PFSK-1 (cell line): ENCODE measurements around the gene RALGPS2.

Experiments used
- POLR2AphosphoS5 ChIP-seq: IDR thresholded peaks from 2 replicates; pipeline ENCODE4 v1.6.1; 2012; ENCODE audit warnings: low read depth, mild to moderate bottlenecking, control low read depth, low read length, moderate library complexity
- REST ChIP-seq, 2 experiments: IDR thresholded peaks; 2 replicates each; pipeline versions ENCODE4 v1.6.1 to v1.8.0; 2011 to 2012; ENCODE audit warnings: low read depth in 2 of 2, low read length in 2 of 2, control low read depth in 1 of 2, inconsistent platforms in 1 of 2, mild to moderate bottlenecking in 1 of 2, moderate library complexity in 1 of 2; ENCODE audit not compliant: insufficient read depth in 1 of 2
- SIN3A ChIP-seq: IDR thresholded peaks from 2 replicates; pipeline ENCODE4 v1.6.1; 2012; ENCODE audit warnings: mild to moderate bottlenecking, low read length, moderate library complexity, borderline replicate concordance; ENCODE audit not compliant: insufficient read depth
- TAF1 ChIP-seq: IDR thresholded peaks from 2 replicates; pipeline ENCODE4 v1.6.1; 2012; ENCODE audit warnings: low read length, control low read depth, borderline replicate concordance; ENCODE audit not compliant: insufficient read depth

GRCh38 chr1:178964469-178965330, 239.7 kb downstream of the RALGPS2 start:
- TF ChIP-seq REST (IDR thresholded peaks at IDR 0.05; ENCODE audit: insufficient read depth in 1 of 2, low read depth in 2 of 2, low read length in 2 of 2) (no peak), POLR2AphosphoS5 (no peak), SIN3A (no peak), TAF1 (no peak)
